HG03064 (cell line): Measurements from ENCODE around the gene CREB3L4.

Experiments
- ATAC-seq: cut with Tn5 transposase; IDR thresholded peaks from one replicate; pipeline ENCODE4 v1.9.1; 2021; ENCODE audit warnings: low read depth; ENCODE audit not compliant: unreplicated experiment

Gene CREB3L4

GRCh38 chr1:153936011-153936802 lies 31.5 kb upstream of the CREB3L4 start:
- no peak for ATAC-seq

DNA sequence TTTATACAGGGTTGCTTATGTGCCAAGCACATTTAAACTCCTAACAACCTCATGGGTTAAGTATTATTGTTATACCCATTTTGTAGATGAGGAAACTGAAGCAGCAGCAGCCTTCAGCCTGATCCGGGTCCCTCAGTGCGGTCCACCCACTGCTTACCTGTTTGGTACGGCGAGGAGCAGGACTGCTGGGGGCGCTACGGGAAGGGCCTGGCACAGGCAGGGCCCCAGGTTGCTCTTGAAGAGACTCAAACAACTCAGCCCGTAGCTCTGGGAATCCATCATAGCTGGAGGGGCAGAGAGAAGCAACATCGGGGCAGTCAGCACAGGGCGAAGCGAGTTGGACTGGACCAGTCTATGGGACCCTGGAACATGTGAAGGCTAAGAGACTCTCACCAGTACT lies 30.4 kb upstream of the CREB3L4 start:
- no peak for ATAC-seq

DNA sequence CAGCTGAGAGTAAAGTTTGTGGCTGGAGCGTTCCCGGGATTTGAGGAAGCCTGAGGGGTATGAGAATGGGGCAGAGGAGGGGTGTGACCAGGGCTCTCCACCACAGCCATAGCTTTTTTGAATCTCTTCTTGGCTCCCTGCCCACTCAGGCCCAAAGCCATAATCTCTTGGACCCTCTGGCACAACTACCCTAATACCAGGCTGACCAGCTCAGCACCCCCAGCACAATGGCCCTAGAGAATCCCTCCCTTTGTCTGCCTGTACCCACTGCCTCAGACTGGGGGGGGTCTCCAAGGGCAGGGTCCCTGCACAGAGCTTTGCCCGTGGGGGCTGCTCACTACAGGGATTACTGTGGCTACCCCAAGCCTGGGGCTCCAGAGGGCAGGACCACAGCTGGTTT lies 28.7 kb upstream of the CREB3L4 start:
- ATAC-seq = no peak

- no peak for ATAC-seq
Observed at GRCh38 chr1:153939476-153939875, 28.2 kb upstream of the CREB3L4 start.

DNA sequence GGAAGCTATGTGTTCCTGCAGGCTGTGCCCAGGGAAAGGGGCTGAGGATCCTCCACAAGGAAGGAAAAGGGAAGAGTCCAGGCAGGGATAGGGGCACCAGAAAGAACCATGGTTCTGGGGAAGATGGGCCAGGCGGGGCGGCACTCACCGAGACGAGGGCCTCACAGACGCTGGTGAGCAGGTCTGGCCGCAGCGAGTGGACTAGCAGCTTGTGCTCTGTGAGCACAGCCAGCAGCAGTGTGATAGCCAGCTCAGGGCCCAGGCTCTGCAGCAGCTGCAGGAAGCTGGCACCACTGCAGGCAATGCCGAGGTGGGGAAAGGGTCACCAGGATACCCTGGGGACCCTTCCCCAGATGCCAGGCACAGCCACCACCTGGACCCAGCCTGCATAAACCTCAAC lies 26.9 kb upstream of the CREB3L4 start:
- no peak for ATAC-seq

GRCh38 chr1:153941826-153942725 lies 25.6 kb upstream of the CREB3L4 start:
- no peak for ATAC-seq

DNA sequence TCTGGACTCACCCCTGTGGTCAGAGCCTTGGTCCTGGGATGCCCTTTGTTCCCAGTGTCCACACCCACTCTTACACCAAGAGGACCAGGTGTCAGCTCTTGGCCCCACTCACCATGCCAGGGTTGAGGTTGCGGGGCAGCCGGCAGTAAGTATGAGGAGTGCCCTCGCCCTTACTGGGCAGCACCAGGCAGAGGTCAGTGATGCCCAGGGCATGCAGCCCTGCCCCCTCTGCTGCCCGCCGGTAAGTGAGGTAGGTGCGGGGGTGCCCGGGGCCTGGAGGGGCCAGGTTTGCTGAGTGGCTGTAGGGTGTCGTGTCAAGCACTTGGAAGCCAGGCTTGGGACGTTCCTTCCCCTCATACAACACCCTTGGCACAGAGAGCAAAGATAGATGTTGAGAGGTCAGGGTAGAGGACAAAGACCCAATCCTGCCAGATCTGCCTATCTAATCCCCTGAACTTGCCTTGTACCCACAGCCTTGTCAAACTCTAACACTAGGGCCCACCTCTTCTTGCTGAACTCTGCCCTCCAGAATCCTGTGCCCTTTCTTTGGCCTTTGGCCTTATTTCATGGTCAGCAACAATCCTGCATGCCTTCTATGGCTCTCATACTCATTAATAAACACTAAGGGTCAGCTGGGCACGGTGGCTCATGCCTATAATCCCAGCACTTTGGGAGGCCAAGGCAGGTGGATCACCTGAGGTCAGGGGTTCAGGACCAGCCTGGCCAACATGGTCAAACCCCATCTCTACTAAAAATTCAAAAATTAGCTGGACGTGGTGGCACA lies 24.7 kb upstream of the CREB3L4 start:
- ATAC-seq = no peak

DNA sequence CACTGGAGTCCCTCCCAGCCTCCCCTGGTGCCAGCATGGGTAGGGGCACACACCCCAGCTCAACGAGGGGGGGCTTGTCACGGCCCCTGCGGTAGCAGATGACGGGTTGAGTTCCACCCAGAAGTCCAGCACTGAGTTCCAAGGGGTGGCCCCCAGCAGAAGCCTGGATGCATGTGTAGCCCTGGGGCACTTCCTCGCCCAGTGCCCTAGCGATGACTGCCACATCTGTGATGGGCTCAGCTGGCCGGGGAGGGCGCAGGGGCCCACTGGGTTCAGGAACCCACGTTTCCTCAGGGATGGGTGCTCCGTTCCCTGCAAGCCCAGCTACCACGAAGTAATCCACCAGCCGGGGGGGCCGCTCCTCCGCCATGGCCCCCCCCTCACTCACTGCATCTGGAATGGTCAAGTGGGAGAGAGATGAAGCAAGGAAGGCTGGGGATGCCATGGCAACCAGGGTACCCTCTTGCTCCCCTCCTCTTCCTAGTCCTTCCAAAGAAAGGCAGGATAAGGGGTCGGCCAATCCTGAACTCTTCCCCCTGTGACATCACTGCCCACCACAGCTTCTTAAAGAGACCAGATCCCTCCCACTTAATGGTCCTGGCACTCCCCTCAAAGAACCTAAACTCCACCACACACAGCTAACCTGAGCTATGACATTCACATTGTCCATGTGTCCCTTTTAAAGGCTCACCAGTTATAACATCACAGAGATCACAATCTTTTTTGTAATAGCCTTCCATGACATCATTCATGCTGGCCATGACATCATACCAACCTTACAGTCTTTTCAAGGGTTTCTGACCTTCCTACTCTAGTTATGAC lies 23.5 kb upstream of the CREB3L4 start:
- ATAC-seq = no peak

- no peak for ATAC-seq
Observed at GRCh38 chr1:153944827-153945117, 22.9 kb upstream of the CREB3L4 start.

GRCh38 chr1:153945131-153945794 lies 22.4 kb upstream of the CREB3L4 start:
- no peak for ATAC-seq

DNA sequence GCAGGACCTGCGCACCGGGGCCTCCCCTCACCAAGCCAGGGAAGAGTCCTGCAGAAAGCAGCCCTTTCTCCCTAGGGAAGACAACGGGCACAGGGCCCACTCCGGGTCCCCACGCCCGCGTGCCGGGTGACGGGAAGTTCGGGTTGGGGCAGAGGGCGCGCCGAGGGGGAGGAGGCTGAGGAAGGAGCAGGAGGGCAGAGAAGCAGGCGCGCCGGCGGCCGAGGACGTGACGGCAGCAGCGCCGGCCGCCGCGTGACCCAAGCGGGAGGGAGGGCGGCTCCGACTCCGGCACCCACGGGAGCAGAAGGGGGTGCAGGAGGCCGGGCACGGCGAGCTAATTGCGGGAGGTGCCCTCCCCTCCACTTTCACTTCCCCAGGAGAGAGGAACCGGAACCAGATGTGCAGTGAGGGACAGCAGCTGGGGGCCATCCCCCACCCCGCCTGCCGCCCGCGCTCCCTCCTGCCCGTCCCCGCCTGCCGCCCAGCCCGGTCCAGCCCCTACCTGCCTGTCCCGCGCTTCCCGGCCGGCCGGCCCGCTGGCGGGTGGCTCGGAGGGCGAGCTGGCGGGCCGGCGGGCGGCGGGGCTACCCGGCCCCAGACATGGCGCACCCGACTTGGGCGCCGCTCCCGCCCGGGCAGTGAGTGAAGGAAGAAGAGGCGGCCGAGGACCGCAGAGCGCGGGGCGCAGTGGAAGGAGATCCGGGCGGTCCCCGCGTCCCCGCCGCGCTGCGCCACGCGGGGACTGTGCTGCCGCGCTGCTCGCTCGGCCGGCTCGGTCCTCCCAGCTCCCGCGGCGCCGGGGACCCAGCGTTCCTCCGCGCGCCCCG lies 21.7 kb upstream of the CREB3L4 start:
- peak; percentile 63 for ATAC-seq

- ATAC-seq = peak; percentile 62
Observed at GRCh38 chr1:153946622-153947241, 21.0 kb upstream of the CREB3L4 start, which contains the start of gene DENND4B. TSS of gene DENND4B (minus strand) at chr1:153946718. CDS start at chr1:153944374, 2,344 bp downstream.

DNA sequence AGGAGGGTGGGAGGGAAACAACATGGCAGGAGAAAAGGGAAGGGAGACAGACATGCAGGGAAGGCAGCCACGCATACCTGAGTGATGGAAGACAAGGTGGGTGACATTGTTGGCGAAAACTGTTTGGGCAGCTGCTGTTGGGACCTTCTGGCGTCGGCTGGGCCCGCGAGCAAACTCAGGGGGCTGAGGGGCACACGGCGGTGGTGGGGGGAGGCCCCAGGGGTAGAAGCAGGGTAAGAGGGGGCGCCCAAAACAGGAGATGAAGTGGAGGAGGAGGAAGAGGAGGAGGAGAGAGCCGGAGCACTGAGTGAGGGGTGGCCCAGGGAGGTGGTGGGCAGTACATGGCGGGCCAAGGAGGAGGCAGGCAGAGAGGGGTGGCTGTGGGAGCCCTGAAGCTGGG lies 16.5 kb upstream of the CREB3L4 start:
- ATAC-seq = no peak

- no peak for ATAC-seq
Observed at GRCh38 chr1:153951801-153952200, 15.9 kb upstream of the CREB3L4 start.

DNA sequence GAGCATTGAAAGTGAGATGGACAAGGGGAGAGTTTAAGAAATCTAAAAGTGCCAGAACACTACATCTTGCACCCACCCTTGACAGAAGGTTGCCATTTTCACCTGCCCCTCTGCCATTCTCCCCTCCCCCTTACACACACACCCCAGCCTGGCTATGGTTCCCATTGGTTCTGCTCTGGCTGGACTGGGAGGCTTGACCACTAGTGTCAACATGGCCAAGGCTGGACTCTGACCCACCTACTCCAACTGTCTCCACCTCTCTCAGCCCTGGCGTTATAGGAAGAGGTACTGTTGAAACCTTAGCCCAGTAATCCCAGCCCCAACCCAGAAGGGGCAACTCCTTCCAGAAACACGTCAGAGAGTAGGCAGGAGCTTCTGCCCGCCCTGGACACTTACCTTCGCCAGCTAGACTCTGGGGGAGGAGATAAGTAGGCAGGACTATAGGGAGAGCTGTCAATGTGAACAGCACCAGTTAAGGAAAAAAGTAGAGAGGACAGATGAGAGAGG lies 13.8 kb upstream of the CREB3L4 start:
- no peak for ATAC-seq

- ATAC-seq = no peak
Observed at GRCh38 chr1:153954826-153955225, 12.9 kb upstream of the CREB3L4 start.

DNA sequence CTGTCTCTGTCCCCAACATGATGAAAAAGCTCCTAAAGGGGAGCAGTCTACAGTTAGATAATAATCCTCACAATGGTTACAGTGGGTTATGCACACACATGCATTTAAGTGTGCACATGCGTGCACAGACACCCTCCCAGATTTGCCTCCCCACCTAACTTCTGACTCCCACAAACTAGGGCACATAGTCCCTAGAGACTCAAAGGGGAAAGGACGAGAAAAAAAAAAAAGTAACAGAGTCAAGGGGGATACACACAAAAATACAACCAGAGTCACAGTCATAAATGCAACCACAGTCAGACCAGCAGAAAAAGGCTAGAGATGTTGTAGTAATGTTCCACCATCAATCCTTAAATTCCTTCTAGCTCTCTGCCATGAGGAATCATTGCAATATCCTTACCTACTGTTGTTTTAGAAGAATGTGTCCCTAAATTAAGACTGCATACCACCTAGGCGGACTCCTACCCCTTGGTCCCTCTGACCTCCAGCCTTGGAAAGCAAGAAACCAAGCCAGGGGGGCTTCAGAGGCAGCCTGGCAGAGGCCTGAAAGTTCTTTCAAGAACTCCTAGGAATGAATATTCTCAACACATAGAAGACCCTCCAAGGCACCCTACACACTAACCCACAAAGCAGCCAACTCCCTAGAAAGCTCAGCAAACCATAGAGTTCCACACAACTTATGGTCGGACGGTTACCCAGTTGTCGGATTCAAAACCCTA lies 10.5 kb upstream of the CREB3L4 start:
- ATAC-seq = no peak

DNA sequence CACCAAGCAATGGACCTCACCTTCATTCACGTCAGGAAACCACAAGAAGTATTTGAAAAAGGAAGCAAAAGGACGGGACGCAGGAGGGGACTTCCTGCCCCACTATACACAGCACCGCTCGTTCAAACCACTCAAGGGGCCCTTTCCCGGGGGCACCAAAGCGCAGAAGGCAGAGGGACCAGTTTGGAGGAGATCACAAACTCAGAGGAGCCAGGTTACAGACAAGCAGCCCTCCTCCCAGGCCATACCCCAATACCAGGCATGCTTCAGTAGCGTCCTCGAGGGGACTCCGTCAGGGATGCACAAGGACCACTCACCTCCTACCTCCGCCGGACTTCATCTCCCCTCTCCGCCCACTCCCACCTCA lies 10.0 kb upstream of the CREB3L4 start:
- no peak for ATAC-seq
